ENCODE measurements around the gene FXN. TPM values are rescaled to one million over a fixed set of nuclear protein-coding genes. Genes with fewer than 3 reads are reported as not detected.
A peak's percentile ranks its signal among the peaks of the same experiment; 100 is the strongest.

The FXN gene
- total RNA-seq, 4 donors from 2014 or later, result 4.6 to 13.2 (median 8.1) TPM

GRCh38 chr9:69020301-69021145, 15.0 kb upstream of the FXN start:
- WGBS, 2 donors (ENCODE audit: low coverage in 1 of 2), result 83 to 91% methylated on average over 2 of the region's 8 CpGs
- H3K9me3 ChIP-seq, result no peaks in the 10 kb centered on the region
- H3K36me3 ChIP-seq, result no peaks in the 10 kb centered on the region
- no peaks in the 10 kb centered on the region for H3K27me3 ChIP-seq
- TF ChIP-seq POLR2A (IDR thresholded peaks at IDR 0.05) (no peak), EP300 (IDR thresholded peaks at IDR 0.05) (no peak), POLR2AphosphoS5 (IDR thresholded peaks at IDR 0.05) (no peak), CTCF (IDR thresholded peaks at IDR 0.05) (no peak)
- H3K27ac ChIP-seq, result no peak overlapping the region
- peaks cover 0 to 14% (median 3%) of the 10 kb centered on the region in 3 donors for H3K4me1 ChIP-seq
- no peak overlapping the region for H3K4me3 ChIP-seq
- no peak for ATAC-seq

DNA sequence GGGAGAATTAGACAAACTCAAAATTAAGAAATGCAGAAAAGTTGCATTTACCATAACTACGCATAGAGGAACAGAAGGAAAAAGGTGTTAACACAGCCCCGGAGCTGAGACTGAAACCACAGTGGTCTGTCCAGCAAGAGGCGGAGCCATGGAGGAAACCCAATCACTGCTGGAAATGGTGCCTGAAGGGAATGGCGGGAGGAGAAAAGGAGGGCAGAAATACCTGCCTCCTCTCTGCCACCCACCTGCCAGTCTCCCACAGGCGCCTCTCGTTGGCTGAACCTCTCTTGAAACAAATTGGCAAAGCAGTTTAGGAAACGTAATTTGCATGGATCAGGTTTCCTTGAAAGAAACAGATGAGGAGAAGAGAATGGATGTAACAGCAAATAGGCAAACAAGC, 11.9 kb upstream of the FXN start:
- ATAC-seq, result no peak
- Histone ChIP-seq H3K4me1 (no peaks in the 10 kb centered on the region), H3K9me3 (no peaks in the 10 kb centered on the region), H3K36me3 (no peaks in the 10 kb centered on the region), H3K27me3 (no peaks in the 10 kb centered on the region), H3K27ac (no peak overlapping the region), H3K4me3 (no peak overlapping the region)
- no peak for TF ChIP-seq POLR2AphosphoS5 (IDR thresholded peaks at IDR 0.05)
- no peak for TF ChIP-seq CTCF (IDR thresholded peaks at IDR 0.05)
- 38 to 57% methylated on average over 6 to 7 of the region's 7 CpGs for WGBS, 2 donors (ENCODE audit: low coverage in 1 of 2)

DNA sequence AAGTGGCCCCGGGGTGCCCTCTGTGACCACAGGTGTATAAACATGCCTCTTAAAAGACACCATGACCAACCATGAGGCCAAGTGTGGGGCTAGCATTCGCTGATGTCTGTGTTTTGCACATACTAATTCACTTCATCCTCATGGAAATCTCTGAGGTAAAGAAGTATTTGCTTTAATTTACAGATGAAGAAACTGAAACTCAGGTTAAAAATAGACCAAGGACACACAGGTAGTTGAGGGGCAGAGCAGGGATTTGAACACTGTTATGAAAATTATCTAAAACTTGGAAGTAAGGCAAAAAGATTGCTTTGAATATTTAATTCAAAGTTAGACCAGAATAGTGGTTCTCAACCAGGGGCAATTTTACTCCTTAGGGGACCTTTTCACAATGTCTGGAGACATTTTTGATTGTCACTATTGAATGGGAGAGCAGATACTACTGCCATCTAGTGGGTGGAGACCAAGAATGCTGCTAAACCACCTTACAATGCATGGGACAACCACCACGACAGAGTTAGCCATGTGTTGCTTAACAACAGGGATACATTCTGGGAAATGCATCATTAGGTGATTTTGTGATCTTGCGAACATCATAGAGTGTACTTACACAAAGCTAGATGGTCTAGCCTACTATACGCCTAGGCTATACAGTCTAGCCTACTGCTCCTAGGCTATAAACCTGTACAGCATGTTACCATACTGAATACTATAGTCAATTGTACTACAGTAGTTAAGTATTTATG, 8.0 kb upstream of the FXN start:
- H3K9me3 ChIP-seq, result no peaks in the 10 kb centered on the region
- 41 to 49% methylated on average over 4 of the region's 5 CpGs for WGBS, 2 donors (ENCODE audit: low coverage in 1 of 2)
- no peaks in the 10 kb centered on the region for H3K27me3 ChIP-seq
- peak; percentile 46 for ATAC-seq
- H3K27ac ChIP-seq, result no peak overlapping the region
- no peak overlapping the region for H3K4me3 ChIP-seq
- no peaks in the 10 kb centered on the region for H3K4me1 ChIP-seq
- no peak for TF ChIP-seq POLR2A (IDR thresholded peaks at IDR 0.05)
- no peak for TF ChIP-seq POLR2AphosphoS5 (IDR thresholded peaks at IDR 0.05)
- TF ChIP-seq CTCF (IDR thresholded peaks at IDR 0.05), result peak; percentile 50 to 73 (median 60)
- no peak for TF ChIP-seq EP300 (IDR thresholded peaks at IDR 0.05)
- no peaks in the 10 kb centered on the region for H3K36me3 ChIP-seq

DNA sequence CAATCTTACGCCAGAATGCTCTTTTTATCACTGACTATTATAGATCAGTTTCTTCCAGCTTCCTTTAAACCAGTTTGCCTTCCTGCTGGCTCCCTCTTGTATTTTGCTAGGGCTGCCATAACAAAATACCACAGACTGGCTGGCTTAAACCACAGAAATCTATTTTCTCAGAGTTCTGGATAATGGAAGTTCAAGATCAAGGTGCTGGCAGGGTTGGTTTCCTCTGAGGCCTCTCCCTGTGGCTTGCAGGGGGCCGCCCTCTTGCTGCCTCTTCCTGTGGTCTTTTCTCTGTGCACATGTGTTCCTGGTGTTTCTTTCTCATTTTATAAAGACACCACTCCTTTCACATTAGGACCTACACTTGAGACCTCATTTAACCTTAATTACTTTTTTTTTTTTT, 6.8 kb upstream of the FXN start:
- no peak overlapping the region for H3K27ac ChIP-seq
- no peaks in the 10 kb centered on the region for H3K27me3 ChIP-seq
- no peak overlapping the region for H3K4me3 ChIP-seq
- H3K36me3 ChIP-seq, result no peaks in the 10 kb centered on the region
- WGBS, 2 donors (ENCODE audit: low coverage in 1 of 2), result 83 to 90% methylated on average over 1 to 2 of the region's 2 CpGs
- no peak for TF ChIP-seq POLR2AphosphoS5 (IDR thresholded peaks at IDR 0.05)
- no peak for TF ChIP-seq CTCF (IDR thresholded peaks at IDR 0.05)
- H3K4me1 ChIP-seq, result no peaks in the 10 kb centered on the region
- H3K9me3 ChIP-seq, result no peaks in the 10 kb centered on the region
- ATAC-seq, result no peak

DNA sequence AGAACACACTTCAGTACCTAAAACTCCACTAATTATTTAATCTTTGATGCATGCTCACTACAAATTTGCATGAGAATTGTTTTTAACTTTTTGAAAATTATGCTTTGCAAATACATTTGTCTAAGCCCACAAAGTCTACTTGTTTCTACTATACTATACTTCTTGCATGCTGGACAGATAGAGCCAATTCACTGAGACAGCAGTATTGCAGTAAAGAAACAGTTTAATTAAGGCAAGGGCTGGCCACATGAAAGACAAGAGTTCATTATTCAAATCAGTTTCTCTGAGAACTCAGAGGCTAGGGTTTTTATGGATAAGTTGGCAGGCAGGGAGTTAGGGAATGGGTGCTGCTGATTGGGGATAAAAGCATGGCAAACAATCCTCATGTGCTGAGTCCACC, 6.0 kb upstream of the FXN start:
- Histone ChIP-seq H3K4me3 (no peak overlapping the region), H3K9me3 (no peaks in the 10 kb centered on the region), H3K4me1 (no peaks in the 10 kb centered on the region), H3K36me3 (no peaks in the 10 kb centered on the region), H3K27me3 (no peaks in the 10 kb centered on the region), H3K27ac (no peak overlapping the region)
- TF ChIP-seq POLR2AphosphoS5 (IDR thresholded peaks at IDR 0.05) (no peak), EP300 (IDR thresholded peaks at IDR 0.05) (no peak), POLR2A (IDR thresholded peaks at IDR 0.05) (no peak), CTCF (IDR thresholded peaks at IDR 0.05) (no peak)
- no peak for ATAC-seq
